SU-DHL-6 (cell line): ENCODE results near the gene CFAP54.

Experiments used
- CTCF ChIP-seq: fragments of 200-600 bp; sonication (generic); IDR thresholded peaks from one replicate; pipeline ENCODE4 v1.5.1; 2017; ENCODE audit warnings: antibody characterized with exemption, mild to moderate bottlenecking, low read length, moderate library complexity; ENCODE audit not compliant: insufficient read depth, poor library complexity, severe bottlenecking
- EZH2phosphoT487 ChIP-seq: fragments of 200-600 bp; sonication (generic), shearing (Covaris generic); conservative IDR thresholded peaks from 2 replicates; pipeline ENCODE4 v1.6.1; 2018; ENCODE audit warnings: mild to moderate bottlenecking, antibody characterized with exemption, low read length, moderate library complexity, mixed read lengths

DNA sequence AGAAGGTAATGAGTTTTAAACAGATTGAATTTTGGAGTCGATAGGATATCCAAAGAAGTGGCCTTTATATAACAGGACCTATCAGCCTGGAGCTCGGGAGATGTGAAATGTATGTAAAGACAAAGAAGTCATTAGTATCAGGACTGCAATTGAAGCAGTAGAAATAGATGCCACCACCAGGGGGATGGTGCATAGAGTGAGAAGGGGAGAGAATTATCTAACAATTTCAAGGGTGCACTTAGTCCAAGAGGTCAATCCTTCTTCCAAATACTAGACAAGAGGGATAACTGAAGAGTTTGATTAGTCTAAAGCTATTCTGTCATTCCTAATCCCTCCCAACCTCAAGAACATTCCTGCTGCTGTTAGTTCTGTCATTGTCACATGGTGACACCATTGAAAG lies 127.8 kb downstream of the CFAP54 start:
- TF ChIP-seq CTCF (no peak), EZH2phosphoT487 (no peak)
